Neural crest cell (in vitro differentiated cells): ENCODE results near the gene GPS2. TPM values are rescaled to one million over a fixed set of nuclear protein-coding genes. Genes with fewer than 3 reads are reported as not detected.

Experiments
- DNase-seq: peaks from one replicate; pipeline ENCODE4 v3.0.0; 2021; ENCODE audit warnings: low read depth, mixed read lengths, low spot score
- H3K27ac Mint-ChIP-seq: one replicate; pipeline ENCODE4 v1.8.0; 2021; ENCODE audit warnings: mild to moderate bottlenecking, mixed read lengths; ENCODE audit not compliant: unreplicated experiment
- H3K27me3 Mint-ChIP-seq: 2 replicates; pipeline ENCODE4 v1.8.0; 2021; ENCODE audit warnings: low read depth, mild to moderate bottlenecking, mixed read lengths
- H3K36me3 Mint-ChIP-seq: 2 replicates; pipeline ENCODE4 v1.8.0; 2021; ENCODE audit warnings: low read depth, mild to moderate bottlenecking, mixed read lengths
- H3K4me1 Mint-ChIP-seq: 2 replicates; pipeline ENCODE4 v1.8.0; 2021; ENCODE audit warnings: mixed read lengths
- H3K4me3 Mint-ChIP-seq: one replicate; pipeline ENCODE4 v1.8.0; 2021; ENCODE audit warnings: mild to moderate bottlenecking, mixed read lengths
- H3K9me3 Mint-ChIP-seq: 2 replicates; pipeline ENCODE4 v1.8.0; 2021; ENCODE audit warnings: mixed read lengths
- CTCF ChIP-seq: fragments of 200-600 bp; sonication (generic); conservative IDR thresholded peaks from 2 replicates; pipeline ENCODE4 v1.5.0; 2021; ENCODE audit warnings: antibody characterized with exemption, mild to moderate bottlenecking
- total RNA-seq: library from RNA; stranded (reverse); gene quantifications from 2 replicates; pipeline ENCODE4 v1.2.1, GENCODE V29; 2021

The GPS2 gene
- total RNA-seq, 1 donor from 2014 or later, result 84.2 TPM

- peaks cover 13% of the 10 kb centered on the region for H3K4me1 Mint-ChIP-seq
Observed at GRCh38 chr17:7285679-7286078, 29.5 kb downstream of the GPS2 start.

GRCh38 chr17:7284911-7285310 lies 30.2 kb downstream of the GPS2 start:
- TF ChIP-seq CTCF, result no peak
- Mint-ChIP-seq H3K4me3 (peak overlapping the region; percentile 44), H3K9me3 (no peaks in the 10 kb centered on the region), H3K27me3 (peaks cover 20% of the 10 kb centered on the region), H3K36me3 (no peaks in the 10 kb centered on the region), H3K27ac (no peak overlapping the region), H3K4me1 (peaks cover 20% of the 10 kb centered on the region)
- no peak for DNase-seq

More at GRCh38 chr17:7285679-7286078, 29.5 kb downstream of the GPS2 start:
- DNase-seq, result no peak
- Mint-ChIP-seq H3K4me3 (no peak overlapping the region), H3K9me3 (no peaks in the 10 kb centered on the region), H3K36me3 (no peaks in the 10 kb centered on the region), H3K27ac (no peak overlapping the region), H3K27me3 (peaks cover 20% of the 10 kb centered on the region)
- TF ChIP-seq CTCF, result no peak

GRCh38 chr17:7283471-7284216 lies 31.5 kb downstream of the GPS2 start:
- H3K27me3 Mint-ChIP-seq, result peaks cover 28% of the 10 kb centered on the region

GRCh38 chr17:7282752-7283321 lies 32.3 kb downstream of the GPS2 start:
- H3K27me3 Mint-ChIP-seq, result peaks cover 28% of the 10 kb centered on the region
- H3K4me1 Mint-ChIP-seq, result peaks cover 21% of the 10 kb centered on the region
- H3K9me3 Mint-ChIP-seq, result no peaks in the 10 kb centered on the region
- no peak for DNase-seq
- H3K27ac Mint-ChIP-seq, result no peak overlapping the region
- no peak for TF ChIP-seq CTCF
- H3K4me3 Mint-ChIP-seq, result peak overlapping the region; percentile 66
- H3K36me3 Mint-ChIP-seq, result no peaks in the 10 kb centered on the region

More at GRCh38 chr17:7283471-7284216, 31.5 kb downstream of the GPS2 start:
- Mint-ChIP-seq H3K27ac (no peak overlapping the region), H3K4me3 (peak overlapping the region; percentile 66), H3K9me3 (no peaks in the 10 kb centered on the region), H3K36me3 (no peaks in the 10 kb centered on the region), H3K4me1 (peaks cover 21% of the 10 kb centered on the region)
- no peak for DNase-seq
- no peak for TF ChIP-seq CTCF

GRCh38 chr17:7281953-7282751 lies 33.0 kb downstream of the GPS2 start:
- Mint-ChIP-seq H3K27me3 (peaks cover 29% of the 10 kb centered on the region), H3K27ac (no peak overlapping the region), H3K4me1 (peaks cover 21% of the 10 kb centered on the region), H3K4me3 (peak overlapping the region; percentile 90), H3K9me3 (no peaks in the 10 kb centered on the region), H3K36me3 (no peaks in the 10 kb centered on the region)
- no peak for TF ChIP-seq CTCF
- peak; percentile 22 for DNase-seq
